OCI-LY7 (cell line): Measurements from ENCODE around the gene WEE1. TPM values are rescaled to one million over a fixed set of nuclear protein-coding genes. Genes with fewer than 3 reads are reported as not detected.

Experiments
- BruUV-seq: library from RNA; stranded (reverse); fragments of 400-500 nt; replicated peaks from 2 replicates; lab custom pipeline; 2021; lab: Mats Ljungman, UMichigan
- CTCF ChIA-PET: fragments of 300-600 bp; sonication (Branson Sonifier 250); formaldehyde crosslinking; loops from one replicate; lab custom pipeline; 2022; ENCODE audit warnings: antibody characterized with exemption; ENCODE audit not compliant: unreplicated experiment; lab: Charles Lee
- POLR2A ChIA-PET: fragments of 300-600 bp; sonication (Branson Sonifier 250); formaldehyde crosslinking; loops from one replicate; lab custom pipeline; 2022; ENCODE audit warnings: antibody characterized with exemption; lab: Charles Lee
- DNase-seq: peaks from one replicate; pipeline ENCODE4 v3.0.0-alpha.2; 2015; ENCODE audit warnings: low spot score
- H2AFZ ChIP-seq: fragments of 200-600 bp; sonication (generic), shearing (Covaris generic); 2 replicates; pipeline ENCODE4 v1.6.1; 2014; ENCODE audit warnings: mild to moderate bottlenecking, antibody characterized with exemption, low read length, moderate library complexity
- H3K27ac ChIP-seq: fragments of 200-600 bp; sonication (generic); 2 replicates; pipeline ENCODE4 v1.5.1; 2014; ENCODE audit warnings: mixed run types, low read depth, mild to moderate bottlenecking, moderate library complexity, low read length, inconsistent platforms; ENCODE audit not compliant: poor library complexity, severe bottlenecking
- H3K36me3 ChIP-seq: fragments of 200-600 bp; sonication (generic); 2 replicates; pipeline ENCODE4 v1.6.1; 2014; ENCODE audit warnings: mild to moderate bottlenecking, antibody characterized with exemption, low read length, moderate library complexity, mixed read lengths; ENCODE audit not compliant: insufficient read depth
- H3K4me1 ChIP-seq: fragments of 200-600 bp; sonication (generic); 2 replicates; pipeline ENCODE4 v1.5.1; 2014; ENCODE audit warnings: mild to moderate bottlenecking, low read length; ENCODE audit not compliant: insufficient read depth, poor library complexity, severe bottlenecking
- H3K4me2 ChIP-seq: fragments of 200-600 bp; sonication (generic); 2 replicates; pipeline ENCODE4 v1.6.1; 2014; ENCODE audit warnings: mild to moderate bottlenecking, low read length
- H3K4me3 ChIP-seq: fragments of 200-600 bp; sonication (generic); 2 replicates; pipeline ENCODE4 v1.5.1; 2014; ENCODE audit warnings: mild to moderate bottlenecking, low read depth, low read length; ENCODE audit not compliant: poor library complexity, severe bottlenecking
- H3K79me2 ChIP-seq: fragments of 200-600 bp; sonication (generic); 2 replicates; pipeline ENCODE4 v1.6.1; 2016; ENCODE audit warnings: low read depth, mild to moderate bottlenecking, low read length, moderate library complexity, mixed read lengths; ENCODE audit not compliant: insufficient read depth
- H3K9me2 ChIP-seq: fragments of 200-600 bp; sonication (generic); 2 replicates; pipeline ENCODE4 v1.6.1; 2016; ENCODE audit warnings: mild to moderate bottlenecking, low read length, mixed read lengths; ENCODE audit not compliant: insufficient read depth
- H3K9me3 ChIP-seq: fragments of 200-600 bp; sonication (generic); 2 replicates; pipeline ENCODE4 v1.6.1; 2014; ENCODE audit warnings: mild to moderate bottlenecking, mixed run types, low read length, mixed read lengths
- H4K20me1 ChIP-seq: fragments of 200-600 bp; sonication (generic); 2 replicates; pipeline ENCODE4 v1.6.1; 2014; ENCODE audit warnings: mild to moderate bottlenecking, antibody characterized with exemption, low read length, moderate library complexity, mixed read lengths; ENCODE audit not compliant: insufficient read depth
- CTCF ChIP-seq: fragments of 200-600 bp; sonication (generic); conservative IDR thresholded peaks from 2 replicates; pipeline ENCODE4 v1.5.1; 2014; ENCODE audit warnings: mild to moderate bottlenecking, antibody characterized with exemption, low read length, moderate library complexity, mixed read lengths
- EZH2phosphoT487 ChIP-seq: fragments of 200-600 bp; sonication (generic); IDR thresholded peaks from 2 replicates; pipeline ENCODE4 v1.6.1; 2018; ENCODE audit warnings: low read depth, borderline replicate concordance, mild to moderate bottlenecking, mixed run types, antibody characterized with exemption, low read length, moderate library complexity, mixed read lengths
- intact Hi-C: fragments of 100-400 bp; cut with micrococcal nuclease; formaldehyde crosslinking; loops from one replicate; pipeline ENCODE4 v1.10.0; 2022; ENCODE audit not compliant: unreplicated experiment
- total RNA-seq, 2 experiments: library from RNA; depleted of rRNA in 1 of 2; stranded (reverse); fragments of >200 nt in 1 of 2; shearing (Covaris generic) in 1 of 2; gene quantifications; 2 replicates each; pipeline ENCODE4 v1.2.3, GENCODE V29; 2014 to 2022

WEE1 gene
- total RNA-seq, 2 experiments from 2014 or later, result 147 to 216 TPM

GRCh38 chr11:9533058-9533457 lies 40.4 kb upstream of the WEE1 start:
- no peak overlapping the region for H2AFZ ChIP-seq
- H3K9me3 ChIP-seq, result no peaks in the 10 kb centered on the region
- POLR2A ChIA-PET, result no interaction called here
- H3K27ac ChIP-seq, result no peak overlapping the region
- TF ChIP-seq EZH2phosphoT487, result no peak
- TF ChIP-seq CTCF, result no peak
- no peak overlapping the region for H3K4me2 ChIP-seq
- BruUV-seq, result no TSS peak
- DNase-seq, result no peak
- no peaks in the 10 kb centered on the region for H3K79me2 ChIP-seq
- H3K4me1 ChIP-seq, result peaks cover 12% of the 10 kb centered on the region
- no peaks in the 10 kb centered on the region for H3K9me2 ChIP-seq
- no peaks in the 10 kb centered on the region for H4K20me1 ChIP-seq
- 0 out of 2 replicates have a peak, but pooled peaks cover under 1% of the 10 kb centered on the region for H3K36me3 ChIP-seq
- CTCF ChIA-PET, result no interaction called here
- H3K4me3 ChIP-seq, result no peak overlapping the region
- intact Hi-C loops, result no loop called here

- intact Hi-C loops, result no loop called here
- no peak overlapping the region for H3K27ac ChIP-seq
- H3K4me2 ChIP-seq, result no peak overlapping the region
- ChIA-PET CTCF (interaction anchor here (1.2 to 1.3 kb wide), 2 partner anchors 67 to 215 kb away, joined by 3 to 5 read pairs; no protein-coding TSS in a partner anchor), POLR2A (interaction anchor here (0.6 to 1.9 kb wide), 8 partner anchors 9 to 1425 kb away, joined by 3 to 13 read pairs (median 3); no protein-coding TSS in a partner anchor)
- no peaks in the 10 kb centered on the region for H3K36me3 ChIP-seq
- no peak for DNase-seq
- H3K9me3 ChIP-seq, result no peaks in the 10 kb centered on the region
- H4K20me1 ChIP-seq, result no peaks in the 10 kb centered on the region
- no peak overlapping the region for H2AFZ ChIP-seq
- no peak overlapping the region for H3K4me3 ChIP-seq
- H3K4me1 ChIP-seq, result peaks cover 12% of the 10 kb centered on the region
- H3K9me2 ChIP-seq, result no peaks in the 10 kb centered on the region
- BruUV-seq, result no TSS peak
- no peaks in the 10 kb centered on the region for H3K79me2 ChIP-seq
- no peak for TF ChIP-seq CTCF
- no peak for TF ChIP-seq EZH2phosphoT487
Observed at GRCh38 chr11:9533736-9534473, 39.6 kb upstream of the WEE1 start.
